ENCODE results near the gene C1orf122. TPM values are rescaled to one million over a fixed set of nuclear protein-coding genes. Genes with fewer than 3 reads are reported as not detected.

Gene C1orf122
- total RNA-seq, 1 donor from 2014 or later: 10.9 TPM

DNA sequence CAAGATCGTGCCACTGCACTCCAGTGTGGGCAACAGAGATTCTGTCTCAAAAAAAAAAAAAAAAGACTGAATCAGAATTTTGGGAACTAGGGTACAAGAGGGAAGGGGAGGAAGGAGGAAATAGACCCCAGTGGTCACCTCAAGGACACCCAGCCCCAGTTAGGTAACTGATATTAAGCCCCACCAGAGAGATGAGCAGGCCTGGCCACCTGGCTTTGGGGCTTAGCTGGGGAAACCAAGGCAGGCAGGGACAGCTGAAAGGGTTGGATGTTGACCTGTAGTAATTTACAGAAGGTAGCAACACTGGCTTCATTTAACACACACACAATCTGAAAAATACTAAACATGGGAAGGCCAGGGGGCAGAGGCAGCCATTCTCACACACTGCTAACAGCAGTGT, 5.2 kb upstream of the C1orf122 start:
- DNase-seq: no peak

DNA sequence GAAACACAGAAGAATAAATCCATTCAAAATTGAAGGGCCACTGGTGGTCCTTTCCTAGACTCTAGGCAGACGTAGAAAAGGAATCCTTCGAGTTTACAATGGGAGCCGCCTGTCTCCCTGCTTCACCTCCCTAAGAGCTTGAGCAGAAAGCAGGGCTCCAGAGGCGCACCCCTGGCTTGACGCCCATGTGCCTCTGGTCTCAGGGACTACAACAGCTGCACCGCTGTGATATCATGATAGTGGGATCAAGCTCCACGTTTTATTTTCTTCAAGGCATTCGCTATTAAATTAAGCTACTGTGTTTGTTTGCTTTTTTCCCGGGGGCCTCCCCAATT, 403 bp upstream of the C1orf122 start:
- DNase-seq: no peak

DNA sequence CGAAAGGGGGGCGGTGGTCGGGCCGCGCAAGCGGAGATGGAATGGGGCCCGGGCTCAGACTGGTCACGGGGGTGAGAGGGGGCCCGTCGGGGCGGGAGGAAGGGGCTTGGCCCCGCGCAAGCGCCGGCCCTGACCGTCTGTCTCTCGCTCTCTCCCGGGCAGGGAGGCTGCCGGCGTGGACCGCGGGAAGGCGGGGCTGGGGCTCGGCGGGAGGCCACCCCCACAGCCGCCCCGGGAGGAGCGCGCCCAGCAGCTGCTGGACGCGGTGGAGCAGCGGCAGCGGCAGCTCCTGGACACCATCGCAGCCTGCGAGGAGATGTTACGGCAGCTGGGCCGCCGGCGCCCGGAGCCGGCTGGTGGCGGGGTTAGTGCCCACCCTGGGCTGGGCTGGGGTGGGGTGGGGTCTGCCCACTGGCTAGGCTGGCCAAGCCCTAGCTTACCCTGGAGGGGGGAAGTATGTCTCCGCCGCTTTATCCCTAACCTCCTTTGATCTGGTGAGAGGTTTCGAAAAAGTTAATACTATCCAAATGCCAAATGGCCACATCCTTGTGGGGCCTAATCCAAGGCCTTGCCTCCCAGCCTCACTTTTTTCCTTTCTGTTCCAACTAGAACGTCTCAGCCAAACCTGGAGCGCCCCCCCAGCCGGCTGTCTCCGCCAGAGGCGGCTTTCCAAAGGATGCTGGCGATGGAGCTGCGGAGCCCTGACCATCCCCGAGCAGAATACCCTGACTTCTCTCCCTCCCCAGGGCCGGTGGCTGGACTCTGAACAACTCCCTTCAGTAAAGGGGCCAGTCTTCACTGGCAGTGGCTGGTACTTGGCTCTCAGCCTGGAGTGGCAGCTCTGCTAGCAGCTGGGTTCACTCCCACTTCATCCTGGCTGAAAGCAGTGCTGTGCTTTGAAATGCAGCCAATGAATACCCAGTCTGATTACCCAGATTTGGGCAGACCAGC, 1.1 kb downstream of the C1orf122 start:
- DNase-seq: peak; percentile 31

DNA sequence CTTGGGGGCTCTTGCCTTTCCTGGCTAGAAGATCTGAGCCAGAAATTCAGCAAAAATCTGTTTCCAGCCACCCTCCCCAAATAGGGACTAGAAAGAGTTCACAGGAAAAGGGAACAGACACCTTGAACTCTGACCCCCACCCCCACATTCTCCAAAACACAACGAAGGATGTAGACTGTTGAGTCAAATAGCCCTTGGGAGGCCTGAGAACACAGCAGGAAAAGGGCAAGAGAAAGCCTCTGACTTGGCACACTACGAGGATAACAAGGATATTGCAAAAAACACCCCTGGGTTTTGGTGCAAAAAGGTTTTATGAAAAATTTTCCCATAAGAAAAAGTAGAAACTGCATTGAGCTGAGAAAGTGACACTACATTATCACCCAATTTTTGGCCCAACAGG, 2.4 kb downstream of the C1orf122 start:
- no peak for DNase-seq

DNA sequence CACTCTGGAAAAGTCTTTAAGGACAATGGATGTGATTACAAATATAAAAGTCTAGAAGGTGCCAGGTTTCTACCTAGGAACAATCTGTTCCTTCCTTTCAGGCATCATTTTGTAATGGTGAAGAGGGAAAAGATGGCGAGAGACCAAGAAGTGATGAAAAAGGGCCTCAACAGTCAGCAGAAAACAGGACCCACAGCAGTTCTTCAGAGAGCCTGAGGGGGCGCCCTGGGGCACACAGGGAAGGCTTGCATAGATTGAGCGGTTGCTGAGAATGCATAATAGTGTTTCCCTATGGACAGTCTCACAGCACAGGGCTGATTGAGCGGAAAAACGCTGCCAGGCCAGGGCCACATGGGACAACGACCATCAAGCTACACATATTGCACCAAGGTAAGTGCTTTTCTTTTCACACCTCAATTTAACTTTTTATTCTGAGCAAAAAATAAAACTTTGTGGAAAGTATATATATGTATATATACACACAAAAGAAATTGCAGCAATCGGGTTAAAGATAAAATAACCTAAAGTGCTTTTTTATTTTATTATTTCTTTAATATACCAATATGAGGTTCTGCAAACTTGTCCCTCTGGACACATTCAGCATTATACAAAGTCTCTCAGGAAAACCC, 3.6 kb downstream of the C1orf122 start:
- peak; percentile 58 for DNase-seq

DNA sequence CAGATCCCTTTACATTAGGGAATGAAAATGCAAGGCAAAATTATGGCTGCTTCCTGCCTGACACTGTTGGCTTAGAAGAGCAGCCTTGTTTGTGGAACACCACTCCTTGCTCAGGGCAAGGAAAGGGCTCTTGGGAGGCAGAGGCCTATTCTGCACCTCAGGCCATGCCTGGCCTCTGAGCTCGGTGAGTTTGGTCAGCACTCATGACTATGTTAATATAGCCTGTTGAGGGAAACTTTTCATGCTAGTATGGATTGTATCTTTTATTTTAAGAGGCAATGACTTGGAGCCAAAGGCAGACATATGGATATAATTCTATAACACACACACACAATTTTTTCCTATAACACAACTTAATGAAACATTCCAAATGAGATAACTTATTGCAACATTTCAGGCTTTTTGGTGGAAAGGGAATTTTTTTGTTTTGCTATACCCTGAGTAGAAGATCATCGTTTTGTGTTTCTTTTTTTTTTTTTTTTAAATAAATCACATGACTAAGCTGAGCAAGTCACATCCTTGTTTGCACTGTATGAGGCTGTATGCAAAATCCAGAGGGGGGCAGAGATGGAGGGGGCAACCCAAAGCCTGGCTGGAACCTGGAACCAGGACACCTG, 6.0 kb downstream of the C1orf122 start:
- DNase-seq: peak; percentile 86

DNA sequence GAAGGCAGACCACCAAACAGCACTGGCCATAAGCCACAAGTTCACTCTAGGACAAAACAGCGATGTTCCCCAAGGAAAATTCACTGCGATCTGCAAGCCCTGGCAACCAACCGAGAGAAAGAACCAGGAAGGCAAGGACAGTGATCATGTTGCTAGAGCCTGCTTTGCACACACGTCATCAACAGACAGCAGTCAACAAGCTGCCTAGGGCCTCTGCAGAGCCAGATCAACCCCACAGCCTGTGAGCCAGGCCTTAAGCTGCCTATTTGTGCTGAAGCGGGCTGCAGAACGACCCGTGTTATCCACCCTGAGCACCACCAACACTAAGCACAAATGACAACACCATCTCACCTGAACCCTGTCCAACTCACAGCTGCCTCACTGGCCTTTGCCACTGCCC, 6.7 kb downstream of the C1orf122 start:
- DNase-seq: peak; percentile 89

DNA sequence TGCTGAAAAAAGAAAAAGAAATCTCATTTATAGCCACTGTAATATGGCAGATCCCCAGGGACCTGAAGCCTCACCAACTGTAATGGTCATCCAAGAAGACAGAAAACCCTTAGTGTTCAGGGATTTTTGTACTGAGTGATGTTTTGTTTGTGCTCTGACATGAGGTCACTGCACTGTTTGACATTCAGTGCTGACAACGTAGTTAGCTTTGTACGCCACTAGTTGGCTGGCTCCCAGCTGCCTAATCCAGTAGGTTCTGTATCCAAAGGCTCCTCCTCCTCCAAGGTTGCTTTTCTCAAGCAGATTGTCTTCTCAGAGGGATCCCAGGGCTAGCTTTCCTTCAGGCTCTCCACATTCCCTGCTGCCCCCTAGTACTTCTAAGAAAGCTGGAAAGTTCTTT, 9.9 kb downstream of the C1orf122 start:
- no peak for DNase-seq

DNA sequence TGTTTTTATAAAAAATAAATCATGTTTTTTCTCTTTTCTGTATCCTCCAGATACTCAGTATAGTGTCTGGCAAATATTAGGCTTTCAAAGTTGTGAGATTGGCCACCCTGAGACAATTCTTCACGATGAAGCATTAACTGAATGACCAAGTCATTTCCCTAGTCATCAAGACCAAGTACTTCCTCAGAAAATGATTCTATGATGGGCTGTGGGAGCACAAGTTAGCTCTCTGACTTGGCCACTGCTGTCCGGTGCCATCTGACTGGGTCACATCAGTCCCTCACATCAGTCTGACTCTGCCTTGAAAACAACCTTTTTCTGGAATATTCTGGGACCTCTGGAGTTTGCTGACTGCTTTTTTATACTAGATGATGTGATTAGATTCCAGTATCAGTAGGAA, 13.9 kb downstream of the C1orf122 start:
- no peak for DNase-seq

DNA sequence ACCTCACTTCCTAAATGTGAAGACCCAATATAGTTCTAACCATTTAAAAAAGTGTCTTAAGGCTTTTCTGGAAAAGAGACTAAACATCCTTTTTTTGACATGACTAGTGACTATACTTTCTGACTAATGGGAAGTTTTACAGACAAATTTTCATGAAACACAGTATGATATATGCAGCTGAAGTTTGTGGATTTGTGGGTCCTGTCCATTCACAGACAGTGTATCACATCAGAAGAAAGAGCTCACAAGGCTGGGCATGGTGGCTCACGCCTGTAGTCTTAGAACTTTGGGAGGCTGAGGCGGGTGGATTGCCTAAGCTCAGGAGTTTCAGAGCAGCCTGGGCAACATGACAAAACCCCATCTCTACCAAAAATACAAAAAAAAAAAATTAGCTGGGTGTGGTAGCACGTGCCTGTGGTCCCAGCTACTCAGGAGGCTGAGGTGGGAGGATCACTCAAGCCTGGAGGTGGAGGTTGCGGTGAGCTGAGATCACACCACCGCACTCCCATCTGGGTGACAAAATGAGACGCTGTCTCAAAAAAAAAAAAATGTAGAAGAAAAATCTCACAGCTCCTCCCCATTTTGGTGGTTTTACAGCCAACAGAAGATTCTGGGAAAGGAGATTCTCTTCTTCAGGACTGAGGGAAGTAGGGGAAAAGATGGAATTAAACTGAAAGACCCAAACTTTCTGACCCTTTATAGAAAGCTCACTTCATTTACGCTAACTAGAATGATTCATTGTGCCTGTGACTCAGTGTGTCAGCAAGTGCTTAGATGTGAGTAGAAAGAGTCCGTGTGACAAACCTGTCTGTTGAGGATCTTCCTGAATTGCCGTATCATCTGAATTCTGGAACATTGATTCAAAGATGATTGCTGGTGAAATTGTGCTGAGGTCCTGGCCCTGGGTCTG, 15.6 kb downstream of the C1orf122 start:
- DNase-seq: no peak

DNA sequence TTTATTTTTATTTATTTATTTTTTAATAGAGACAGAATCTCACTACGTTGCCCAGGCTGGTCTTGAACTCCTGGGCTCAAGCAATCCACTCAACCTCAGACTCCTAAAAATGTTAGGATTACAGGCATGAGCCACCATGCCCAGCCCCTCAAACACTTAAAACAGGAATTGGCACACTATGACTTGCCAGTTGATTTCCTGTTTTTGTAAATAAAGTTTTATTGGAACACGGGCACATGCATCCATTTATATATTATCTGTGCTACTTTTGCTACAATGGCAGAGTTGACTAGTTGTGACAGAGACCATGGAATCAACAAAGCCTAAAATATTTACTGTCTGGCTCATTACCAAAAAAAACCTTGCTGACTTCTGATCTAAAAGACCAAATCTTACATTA, 16.4 kb downstream of the C1orf122 start:
- DNase-seq: no peak

DNA sequence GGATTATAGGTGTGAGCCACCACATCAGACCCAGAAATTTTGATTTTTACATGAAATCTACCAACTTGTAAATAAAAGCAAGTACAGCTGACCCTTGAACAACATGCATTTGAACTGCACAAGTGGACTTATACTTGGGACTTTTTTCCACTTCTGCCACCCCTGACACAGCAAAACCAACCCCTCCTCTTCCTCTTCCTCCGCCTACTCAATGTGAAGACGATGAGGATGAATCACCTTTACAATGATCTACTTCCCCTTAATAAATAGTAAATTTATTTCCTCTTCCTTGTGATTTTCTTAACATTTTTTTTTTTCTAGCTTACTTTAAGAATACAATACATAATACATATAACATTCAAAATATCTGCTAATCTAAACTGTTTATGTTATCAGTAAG, 17.9 kb downstream of the C1orf122 start:
- DNase-seq: no peak

DNA sequence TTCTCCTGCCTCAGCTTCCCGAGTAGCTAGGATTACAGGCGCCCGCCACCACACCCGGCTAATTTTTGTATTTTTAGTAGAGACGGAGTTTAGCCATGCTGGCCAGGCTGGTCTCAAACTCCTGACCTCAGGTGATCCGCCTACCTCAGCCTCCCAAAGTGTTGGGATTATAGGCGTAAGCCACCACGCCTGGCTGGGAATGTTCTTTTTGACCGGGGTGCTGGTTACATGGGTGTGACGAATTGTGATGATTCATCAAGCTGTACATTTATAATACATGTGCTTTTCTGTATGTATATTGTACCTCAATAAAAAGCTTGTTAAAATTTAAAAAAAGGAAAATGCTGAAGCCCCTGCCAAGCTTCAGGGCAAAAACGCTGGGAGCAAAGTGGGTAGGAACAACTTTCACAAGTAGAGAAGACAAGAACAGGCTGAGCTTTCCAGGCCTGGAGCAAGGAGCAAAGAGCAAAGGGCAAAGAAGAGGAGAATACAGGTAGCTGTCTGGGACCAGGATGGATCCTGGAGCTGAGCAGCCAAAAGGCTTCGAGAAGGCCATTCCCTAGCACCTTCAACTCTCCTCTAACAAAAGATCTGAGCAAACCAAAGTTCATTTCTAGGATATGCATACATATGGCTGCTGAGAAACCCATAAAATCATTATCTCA, 21.0 kb downstream of the C1orf122 start:
- DNase-seq: no peak

DNA sequence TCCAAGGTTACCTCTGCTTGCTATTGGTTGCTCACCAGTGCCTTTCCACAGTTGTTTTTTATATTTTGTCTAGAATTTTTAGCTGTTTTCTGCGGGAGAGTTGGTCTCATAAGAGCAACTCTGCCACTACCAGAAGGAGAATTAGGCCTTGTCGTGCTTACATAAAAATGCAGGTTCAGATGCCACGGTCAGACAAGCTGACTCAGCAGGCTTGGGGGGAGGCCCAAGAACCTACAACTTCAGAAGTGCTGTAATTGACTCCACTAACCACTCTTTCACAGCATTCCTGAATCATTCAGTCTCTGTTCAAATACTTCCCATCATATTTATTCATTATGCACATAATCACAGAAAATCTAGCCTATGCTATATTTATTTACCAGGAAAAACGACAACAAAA, 23.5 kb downstream of the C1orf122 start:
- DNase-seq: no peak

DNA sequence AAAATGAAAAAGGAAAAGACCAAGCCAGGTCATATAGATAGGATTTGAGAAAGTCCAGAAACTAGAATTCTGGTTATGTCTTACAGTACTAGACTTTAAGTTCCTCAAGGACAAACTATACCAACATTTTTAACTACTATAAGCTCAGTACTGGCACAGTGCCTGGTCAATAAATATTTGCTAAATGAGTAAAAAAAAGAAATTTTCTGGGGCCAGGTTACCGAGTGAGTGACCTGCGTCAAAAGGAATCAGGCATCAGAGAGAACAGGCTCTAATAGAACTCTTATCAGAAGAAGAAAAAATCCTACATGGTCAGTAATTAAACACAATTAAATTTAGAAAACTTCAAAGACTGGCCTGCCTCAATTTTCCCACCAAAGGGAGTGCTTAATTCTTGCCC, 24.2 kb downstream of the C1orf122 start:
- DNase-seq: no peak

DNA sequence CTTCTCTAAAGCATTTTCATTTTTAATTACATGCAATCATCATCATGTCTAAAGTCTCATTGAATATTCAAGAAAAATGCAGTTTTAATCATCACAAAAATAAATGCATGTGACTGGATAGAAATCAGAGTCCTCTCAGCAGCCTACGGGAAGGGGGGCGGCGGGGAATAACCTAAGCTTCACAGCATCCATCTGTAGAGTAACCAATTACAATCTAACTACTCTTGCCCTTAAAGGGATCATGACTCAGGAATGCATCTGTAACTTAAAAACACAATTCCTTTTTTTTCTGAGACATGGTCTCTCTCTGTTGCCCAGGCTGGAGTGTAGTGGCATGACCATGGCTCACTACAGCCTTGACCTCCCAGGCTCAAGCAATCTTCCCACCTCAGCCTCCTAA, 29.2 kb downstream of the C1orf122 start:
- no peak for DNase-seq

DNA sequence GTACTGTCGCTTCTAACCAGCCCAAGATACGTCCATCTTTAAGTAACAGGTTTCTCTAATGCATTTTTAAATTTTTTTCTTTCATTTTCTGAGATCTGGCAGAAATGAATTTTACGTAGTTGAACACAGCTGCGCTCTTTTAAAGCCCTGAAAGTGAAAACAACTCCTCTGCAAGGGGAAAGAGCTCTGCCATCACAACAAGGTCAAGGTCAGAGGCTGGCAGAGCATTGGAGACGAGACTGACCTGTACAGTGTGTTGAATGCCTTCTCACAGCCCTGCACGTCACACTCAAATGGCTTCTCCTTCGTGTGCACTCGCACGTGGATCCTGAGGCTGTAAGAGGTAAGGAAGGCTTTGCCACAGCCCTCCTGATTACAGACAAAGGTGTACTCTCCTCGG, 32.1 kb downstream of the C1orf122 start:
- no peak for DNase-seq

DNA sequence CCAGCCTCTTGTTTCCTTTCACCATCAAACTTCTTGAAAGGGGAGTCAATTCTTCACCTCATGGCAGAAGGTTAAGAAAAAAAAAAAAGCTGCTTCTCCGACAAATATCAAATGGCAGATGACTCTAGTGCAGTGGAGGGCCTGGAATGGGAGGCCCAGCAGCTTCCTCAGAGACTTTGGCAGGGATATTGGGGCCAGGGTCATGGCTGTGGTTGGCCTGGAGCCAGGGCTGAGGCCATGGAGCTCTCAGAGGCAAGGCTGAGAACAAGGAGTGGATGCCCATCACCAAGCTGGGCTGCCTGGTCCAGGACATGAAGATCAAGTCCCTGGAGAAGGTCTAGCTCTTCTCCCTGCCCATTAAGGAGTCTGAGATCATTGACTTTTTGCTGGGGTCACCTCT, 33.1 kb downstream of the C1orf122 start:
- DNase-seq: no peak

DNA sequence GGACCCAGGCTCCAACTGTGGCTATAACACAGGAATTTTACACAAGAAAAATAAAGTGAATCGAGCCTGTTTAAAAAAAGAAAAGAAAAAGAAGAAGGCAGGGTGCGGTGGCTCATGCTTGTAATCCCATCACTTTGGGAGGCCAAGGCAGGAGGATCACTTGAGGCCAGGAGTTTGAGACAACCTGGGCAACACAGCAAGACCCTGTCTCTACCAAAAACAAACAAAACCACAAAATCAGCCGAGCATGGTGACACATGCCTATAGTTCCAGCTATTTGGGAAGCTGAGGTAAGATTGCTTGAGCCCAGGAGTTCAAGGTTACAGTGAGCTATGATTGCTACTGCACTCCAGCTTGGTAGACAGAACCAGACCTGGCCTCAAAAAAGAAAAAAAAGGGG, 34.1 kb downstream of the C1orf122 start:
- DNase-seq: no peak

DNA sequence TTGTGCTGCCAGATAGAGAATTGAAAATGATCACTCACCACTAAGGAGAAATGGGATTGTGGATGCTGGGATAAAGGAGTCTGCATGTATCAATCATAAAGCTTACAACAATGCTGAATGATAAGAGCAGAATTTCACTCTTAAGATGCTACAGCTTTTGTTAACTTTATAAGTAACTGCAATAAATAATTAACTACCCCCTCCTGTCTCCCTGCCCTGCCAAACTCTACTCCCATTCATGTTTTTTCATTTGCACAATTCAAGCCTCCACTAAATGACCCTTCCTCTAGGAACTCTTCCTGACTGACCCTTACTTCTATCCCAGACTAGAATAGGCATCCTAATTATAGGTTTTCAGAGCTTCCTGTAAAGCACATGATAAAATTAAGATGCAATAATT, 36.9 kb downstream of the C1orf122 start:
- DNase-seq: no peak

DNA sequence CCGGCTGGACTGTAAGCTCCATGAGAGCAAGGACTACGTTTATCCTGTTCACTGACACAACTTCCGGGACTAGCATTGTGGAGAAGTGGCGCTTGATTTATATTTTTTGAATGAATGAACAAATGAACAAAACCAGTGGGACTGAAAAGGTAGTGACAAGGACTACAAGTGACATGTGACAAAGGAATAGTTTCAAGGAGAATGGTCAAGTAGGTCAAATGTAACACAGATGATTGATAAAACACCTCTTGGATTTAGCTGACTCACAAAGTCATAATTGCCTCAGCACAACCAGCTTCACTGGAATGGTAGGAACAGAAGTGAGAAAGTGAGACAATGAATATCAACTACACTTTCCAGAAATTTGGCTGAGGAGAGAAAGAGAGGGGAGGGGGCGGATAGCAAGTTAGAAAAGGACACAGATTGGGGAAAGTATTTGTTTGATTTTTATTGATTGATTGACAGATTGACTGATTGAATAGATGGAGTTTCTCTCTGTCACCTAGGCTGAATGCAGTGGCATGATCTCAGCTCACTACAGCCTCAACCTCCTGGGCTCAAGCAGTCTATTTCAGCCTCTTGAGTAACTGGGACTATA, 37.6 kb downstream of the C1orf122 start:
- DNase-seq: no peak

DNA sequence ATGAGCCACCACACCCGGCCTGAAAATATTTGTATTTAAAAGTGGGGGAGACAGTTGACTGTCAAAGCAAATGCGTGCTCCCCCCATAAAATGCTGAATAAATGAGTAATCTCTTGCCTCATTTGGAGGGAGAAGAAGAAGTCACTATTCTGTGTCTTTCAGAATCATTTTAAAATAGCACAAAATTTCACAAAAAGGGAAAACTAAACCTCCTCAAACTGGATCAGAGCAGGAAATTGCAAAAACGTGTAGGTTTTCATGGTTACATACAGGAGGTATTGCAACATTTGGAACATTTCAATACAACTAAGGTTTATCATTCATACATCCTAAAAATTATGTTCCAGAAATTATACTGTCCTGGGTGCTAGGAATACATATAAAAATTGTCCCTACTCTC, 38.2 kb downstream of the C1orf122 start:
- DNase-seq: no peak

All from skin of body (tissue), 2 donors.